NOMO-1 treated with DMSO at 0.1 percent for 48 hours (cell line): ENCODE measurements around the gene TMEM61.
"Not testable (repeated sequence)": the region's sequence is repeated elsewhere in the genome, so short reads cannot be mapped to it uniquely, and the experiment has no call there.

Experiments used
- DNase-seq: peaks from one replicate; lab custom pipeline; 2025; ENCODE audit not compliant: unreplicated experiment; lab: John Stamatoyannopoulos, UW

The TMEM61 gene

DNA sequence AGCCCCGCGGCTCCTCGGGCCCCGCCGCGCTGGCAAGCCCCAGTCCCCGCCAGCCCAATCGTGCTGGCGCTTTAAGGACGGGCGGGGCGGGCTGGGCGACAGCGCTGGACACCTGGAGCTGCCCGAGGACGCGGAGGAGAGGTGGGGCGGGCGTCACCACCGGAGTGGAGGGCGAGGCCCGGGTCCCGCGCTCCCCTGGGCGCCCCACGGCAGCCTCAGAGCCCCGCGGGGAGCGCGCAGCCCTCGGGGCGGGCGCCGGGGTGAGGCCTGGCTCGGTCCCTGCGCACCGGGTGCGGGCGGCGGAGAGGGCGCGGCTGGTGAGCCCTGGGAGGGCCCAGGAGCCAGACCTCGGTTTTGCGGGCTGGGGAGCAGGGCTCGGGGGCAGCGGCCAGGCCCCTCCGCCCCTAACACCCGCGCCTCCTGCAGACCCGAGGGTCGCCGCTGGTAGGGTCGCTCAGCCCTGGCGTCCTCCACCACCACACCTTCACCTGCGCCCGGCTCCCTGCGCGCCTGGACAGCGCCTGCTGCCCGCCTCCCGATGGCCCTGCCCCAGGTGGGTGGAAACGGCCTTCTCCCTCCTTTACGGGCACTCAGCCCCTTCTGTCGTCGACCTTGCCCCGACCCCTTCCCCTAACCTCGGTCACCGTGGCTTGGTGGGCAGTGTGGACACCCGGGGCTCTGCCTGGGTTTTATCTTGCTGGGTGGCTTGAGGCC is at the start of gene TMEM61:
TSS of gene TMEM61 (plus strand) at position 101 of the 714 bp plus-strand sequence. CDS start at position 539, 438 bp downstream.
- no peak for DNase-seq

GRCh38 chr1:54931275-54931840 is 49.1 kb upstream of the TMEM61 start:
- no peak for DNase-seq

- not testable (repeated sequence) for DNase-seq
Observed at GRCh38 chr1:54934081-54934480, 46.3 kb upstream of the TMEM61 start.

DNA sequence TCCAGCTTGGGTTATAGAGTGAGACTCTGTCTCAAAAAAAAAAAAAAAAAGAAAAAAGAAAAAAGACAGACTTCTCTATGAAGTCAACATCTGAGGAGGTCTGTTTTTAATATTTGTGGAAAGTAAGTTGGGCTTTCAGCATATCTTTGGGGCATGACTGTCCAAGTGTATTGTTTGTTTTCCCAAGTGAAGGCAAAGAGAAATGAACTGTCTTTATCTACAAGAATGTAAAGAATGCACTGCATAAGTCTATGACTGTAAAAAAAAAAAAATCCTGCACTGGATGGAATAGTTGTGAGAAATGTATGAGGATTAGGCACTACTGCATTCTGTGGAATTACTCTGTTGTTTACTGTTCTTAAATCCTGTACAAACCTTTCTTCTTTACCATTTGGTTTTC is 45.6 kb upstream of the TMEM61 start:
- no peak for DNase-seq

GRCh38 chr1:54936791-54937190 is 43.6 kb upstream of the TMEM61 start:
- DNase-seq, result no peak

DNA sequence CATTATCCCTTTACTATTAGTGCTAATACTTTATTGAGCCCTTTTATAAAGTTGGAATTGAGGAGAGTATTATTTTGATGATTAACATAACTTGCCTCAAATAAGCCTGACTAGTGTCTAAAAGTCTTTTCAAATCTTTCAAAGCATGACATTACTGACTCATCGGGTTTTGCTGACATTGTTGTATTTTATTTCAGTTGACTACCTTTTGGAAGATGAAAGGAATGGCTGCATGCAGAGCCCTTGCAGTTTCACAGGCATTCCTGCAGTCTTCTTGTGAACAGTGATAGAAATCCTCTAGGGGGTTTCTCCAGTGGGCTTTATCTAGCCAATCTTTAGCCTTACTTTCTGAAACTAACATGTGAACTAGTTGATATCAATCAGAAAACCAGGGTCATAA is 43.0 kb upstream of the TMEM61 start:
- DNase-seq, result no peak

GRCh38 chr1:54938955-54939354 is 41.5 kb upstream of the TMEM61 start:
- DNase-seq, result not testable (repeated sequence)

- no peak for DNase-seq
Observed at GRCh38 chr1:54940042-54940441, 40.4 kb upstream of the TMEM61 start.

GRCh38 chr1:54942976-54943375 is 37.5 kb upstream of the TMEM61 start:
- no peak for DNase-seq

DNA sequence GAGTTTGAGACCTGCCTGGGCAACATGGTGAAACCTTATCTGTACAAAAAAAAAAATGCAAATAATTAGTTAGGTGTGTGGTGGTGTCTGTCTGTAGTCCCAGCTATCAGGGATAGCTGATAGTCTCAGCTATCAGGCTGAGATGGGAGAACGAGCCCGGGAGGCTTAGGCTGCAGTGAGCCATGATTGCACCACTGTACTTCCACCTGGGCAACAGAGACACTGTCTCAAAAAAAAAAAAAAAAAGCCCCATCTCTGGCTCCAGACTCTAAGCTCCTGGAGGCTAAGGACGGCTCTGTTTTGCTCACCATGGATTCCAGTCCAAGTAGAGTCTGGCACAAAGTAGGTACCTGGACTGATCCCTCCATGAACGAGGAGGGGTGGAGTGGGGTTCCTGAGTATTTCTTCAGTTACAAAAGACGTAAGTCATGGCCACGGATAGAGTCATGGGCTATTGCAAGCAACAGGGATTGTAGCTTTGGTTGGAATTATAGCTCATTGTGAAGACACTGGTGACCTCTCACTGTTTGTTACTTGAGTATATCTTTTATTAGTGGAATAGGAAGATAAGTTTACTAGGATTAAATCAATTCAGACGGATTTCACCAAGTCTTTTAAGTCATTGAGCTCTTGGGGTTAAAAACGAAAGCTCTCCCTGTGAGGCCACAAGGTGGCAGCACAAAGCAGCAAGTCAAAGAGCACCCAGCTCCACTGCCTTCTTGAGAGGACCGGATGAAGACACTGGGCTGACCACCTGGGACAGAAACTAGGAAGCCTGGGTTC is 35.6 kb upstream of the TMEM61 start:
- DNase-seq, result peak; percentile 72

- no peak for DNase-seq
Observed at GRCh38 chr1:54945393-54945936, 35.0 kb upstream of the TMEM61 start.

GRCh38 chr1:54947540-54947939 is 32.9 kb upstream of the TMEM61 start:
- no peak for DNase-seq

DNA sequence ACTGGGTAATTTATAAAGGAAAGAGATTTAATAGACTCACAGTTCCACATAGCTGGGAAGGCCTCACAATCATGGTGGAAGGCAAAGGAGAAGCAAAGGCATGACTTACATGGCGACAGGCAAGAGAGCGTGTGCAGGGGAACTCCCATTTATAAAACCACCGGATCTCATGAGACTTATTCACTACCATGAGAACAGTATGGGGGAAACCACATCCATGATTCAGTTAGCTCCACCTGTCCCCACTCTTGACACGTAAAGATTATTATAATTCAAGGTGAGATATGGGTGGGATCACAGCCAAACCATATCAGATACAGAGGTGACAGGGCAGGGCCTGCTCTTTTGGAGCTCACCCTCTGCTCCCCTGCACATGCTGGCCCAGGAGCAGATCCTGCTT is 31.4 kb upstream of the TMEM61 start:
- DNase-seq, result no peak

DNA sequence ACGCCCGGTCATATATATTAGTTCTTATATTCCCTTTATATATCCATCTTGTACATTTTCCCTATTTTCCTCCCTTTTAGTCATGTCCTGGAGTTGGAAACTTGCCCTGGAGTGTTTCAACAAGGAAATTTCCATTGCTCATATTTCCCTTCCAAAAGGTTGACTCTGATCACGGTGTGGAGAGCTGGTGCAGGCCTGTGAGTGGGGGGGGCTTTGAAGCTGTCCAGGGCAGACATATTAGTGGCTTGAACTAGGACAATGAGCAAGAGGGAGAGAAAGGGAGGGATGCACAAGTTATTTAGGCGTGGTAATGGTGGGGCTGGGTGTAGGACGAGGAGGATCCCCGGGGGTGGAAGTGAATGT is 30.4 kb upstream of the TMEM61 start:
- no peak for DNase-seq

DNA sequence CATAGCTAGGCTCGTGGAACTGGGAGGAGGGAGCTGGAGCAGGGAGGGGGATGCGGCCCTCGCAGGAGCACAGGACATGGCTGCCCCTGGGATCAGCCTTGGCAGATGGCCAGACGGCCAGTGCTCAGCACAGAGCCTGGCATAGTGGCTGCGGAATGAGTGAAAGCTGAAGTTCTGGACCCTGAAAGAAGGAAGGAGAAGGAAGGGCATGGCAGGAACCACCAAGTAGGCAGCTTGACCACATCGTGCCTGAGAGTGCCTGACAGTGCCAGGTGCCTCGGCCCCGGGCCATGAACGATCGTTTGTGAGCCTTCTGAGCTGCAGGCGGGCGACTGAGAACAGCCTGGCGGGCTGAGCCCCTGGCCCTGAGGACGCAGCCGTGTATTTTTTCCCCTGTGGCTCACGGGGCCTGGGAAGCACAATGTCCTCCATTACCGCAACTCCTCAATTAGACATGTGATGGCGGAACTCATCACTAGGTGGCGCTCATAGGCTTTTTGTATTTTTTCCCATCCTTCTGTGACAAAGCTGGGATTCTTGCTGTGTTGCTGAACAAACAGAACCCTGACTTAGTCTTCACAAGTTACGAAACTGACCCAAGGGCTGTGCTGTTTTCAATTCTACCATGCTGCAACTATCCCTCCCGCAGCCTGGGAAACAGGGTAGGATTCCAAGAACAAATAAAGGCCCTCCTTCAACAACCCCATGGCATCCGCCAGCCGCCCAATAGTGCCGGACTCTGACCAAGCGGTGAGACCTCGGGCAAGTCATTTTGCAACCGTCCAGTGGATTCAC is 29.9 kb upstream of the TMEM61 start:
- peak; percentile 80 for DNase-seq

- DNase-seq, result no peak
Observed at GRCh38 chr1:54951810-54952226, 28.6 kb upstream of the TMEM61 start.

- DNase-seq, result no peak
Observed at GRCh38 chr1:54952950-54953718, 27.3 kb upstream of the TMEM61 start.

GRCh38 chr1:54953846-54954245 is 26.6 kb upstream of the TMEM61 start:
- DNase-seq, result no peak

- no peak for DNase-seq
Observed at GRCh38 chr1:54955359-54955758, 25.1 kb upstream of the TMEM61 start.

DNA sequence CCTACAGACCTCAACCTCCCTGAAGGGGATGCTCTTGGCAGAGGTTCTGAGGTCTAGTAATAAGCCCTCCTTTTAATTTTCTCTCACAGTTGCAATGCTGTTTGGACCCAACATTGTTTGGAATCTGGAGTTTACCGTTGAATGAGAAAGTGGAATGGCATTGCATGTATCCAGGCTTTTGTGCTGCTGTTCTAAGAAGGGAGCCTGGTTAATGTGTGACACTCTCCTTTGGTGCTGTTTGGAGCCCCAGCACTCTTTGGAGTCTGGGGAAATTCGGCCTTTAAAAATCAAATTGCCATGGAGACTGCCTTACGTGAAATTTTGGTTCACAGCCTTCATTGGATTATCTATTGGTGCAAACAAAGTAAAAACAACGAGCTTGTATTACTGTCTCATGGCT is 23.7 kb upstream of the TMEM61 start:
- no peak for DNase-seq
